AG04450 (cell line): Measurements from ENCODE around the gene OAF. TPM values are rescaled to one million over a fixed set of nuclear protein-coding genes. Genes with fewer than 3 reads are reported as not detected.

Source experiments
- CTCF ChIA-PET: fragments of 300-600, 350-600 bp; formaldehyde crosslinking; extraction: SDS; loops from one replicate; lab custom pipeline; 2022; ENCODE audit warnings: antibody characterized with exemption, inconsistent platforms; lab: Charles Lee
- POLR2A ChIA-PET: fragments of 350-600 bp; formaldehyde crosslinking; extraction: SDS; loops from one replicate; lab custom pipeline; 2021; ENCODE audit warnings: antibody characterized with exemption, inconsistent platforms; lab: Yijun Ruan, JAX
- DNase-seq: peaks from one replicate; pipeline ENCODE4 v3.0.0-alpha.2; 2011; ENCODE audit warnings: low read depth, low spot score
- H3K27ac ChIP-seq: one replicate; pipeline ENCODE4 v1.5.1; 2012; ENCODE audit warnings: low read depth, low read length, control low read depth
- H3K27me3 ChIP-seq: one replicate; pipeline ENCODE4 v1.6.0; 2012; ENCODE audit warnings: low read length; ENCODE audit not compliant: control insufficient read depth, insufficient read depth
- H3K4me3 ChIP-seq: 2 replicates; pipeline ENCODE4 v1.5.1; 2011; ENCODE audit warnings: mild to moderate bottlenecking, low read depth, low read length, control low read depth
- H3K9me3 ChIP-seq: 2 replicates; pipeline ENCODE4 v1.5.1; 2012; ENCODE audit warnings: low read length; ENCODE audit not compliant: control insufficient read depth, insufficient read depth
- CTCF ChIP-seq: IDR thresholded peaks from 2 replicates; pipeline ENCODE4 v1.5.1; 2011; ENCODE audit warnings: low read depth, low read length, control low read depth, inconsistent platforms
- polyA plus RNA-seq: library from polyadenylated mRNA; depleted of rRNA; stranded (reverse); fragments of >200 nt; gene quantifications from 2 replicates; pipeline ENCODE4 v1.2.3, GENCODE V29; 2011

The OAF gene
- polyA plus RNA-seq, 1 experiment: 26.6 TPM

DNA sequence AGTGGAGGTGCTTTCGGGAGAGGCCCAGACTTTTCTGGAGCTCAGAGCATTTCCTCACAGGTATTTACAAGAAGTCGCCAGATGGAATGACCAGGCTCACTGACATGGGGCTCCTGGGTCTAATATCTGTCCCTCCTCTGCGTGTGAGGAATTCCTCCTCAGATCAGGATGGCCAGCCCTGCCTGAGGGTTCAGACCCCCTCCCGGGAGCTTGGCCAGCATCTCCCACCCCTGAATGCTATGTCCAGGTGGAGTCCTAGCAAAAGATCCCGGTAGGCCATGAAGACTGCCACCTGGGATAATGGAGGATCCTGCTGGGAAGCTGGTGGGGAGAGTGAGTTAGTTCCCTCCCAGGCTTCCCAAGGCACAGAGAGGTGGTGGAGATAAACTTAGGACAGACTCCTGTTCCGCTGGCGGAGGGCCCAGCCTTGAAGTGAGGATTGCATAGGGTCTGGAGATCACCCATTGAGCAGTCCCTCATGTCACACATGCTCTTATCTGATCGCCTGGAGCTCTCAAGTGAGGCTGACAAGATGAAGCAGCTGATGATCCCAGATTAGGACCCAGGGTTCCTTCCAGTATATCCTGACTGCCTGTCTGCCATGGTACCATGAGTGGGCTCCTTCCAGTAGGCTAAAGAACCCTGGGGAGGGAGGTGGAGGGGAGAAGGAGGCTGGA lies 5.7 kb downstream of the OAF start:
- ChIA-PET CTCF (interaction anchor here (0.6 to 6.5 kb wide), 6 partner anchors 16 to 725 kb away, joined by 3 to 40 read pairs (median 4); no protein-coding TSS in a partner anchor), POLR2A (no interaction called here)
- TF ChIP-seq CTCF: no peak
- Histone ChIP-seq H3K9me3 (no peaks in the 10 kb centered on the region), H3K27me3 (no peaks in the 10 kb centered on the region), H3K4me3 (no peak overlapping the region), H3K27ac (no peak overlapping the region)
- no peak for DNase-seq

DNA sequence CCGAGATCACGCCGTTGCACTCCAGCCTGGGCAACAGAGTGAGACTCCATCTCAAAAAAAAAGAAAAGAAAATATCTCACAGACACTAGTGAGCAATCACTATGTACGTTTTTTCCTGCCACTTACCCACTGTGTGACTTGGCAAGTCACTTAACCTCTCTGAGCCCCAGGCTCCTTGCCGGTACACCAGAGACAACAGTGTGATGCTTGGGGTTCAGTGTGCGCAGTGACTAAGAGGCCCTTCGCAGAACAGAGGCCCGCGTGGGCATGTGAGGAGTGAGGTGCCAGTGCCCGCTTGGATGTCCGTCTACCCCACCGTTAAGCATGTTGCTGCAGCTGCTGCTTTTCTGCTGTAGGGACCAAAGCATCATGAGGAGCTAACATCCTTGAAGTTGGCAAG lies 6.7 kb downstream of the OAF start:
- no peak for DNase-seq
- ChIA-PET CTCF (interaction anchor here (6.5 kb wide), 1 partner anchor 47 kb away, joined by 40 read pairs; no protein-coding TSS in a partner anchor), POLR2A (no interaction called here)
- TF ChIP-seq CTCF: no peak
- Histone ChIP-seq H3K9me3 (no peaks in the 10 kb centered on the region), H3K27ac (no peak overlapping the region), H3K4me3 (no peak overlapping the region), H3K27me3 (no peaks in the 10 kb centered on the region)

DNA sequence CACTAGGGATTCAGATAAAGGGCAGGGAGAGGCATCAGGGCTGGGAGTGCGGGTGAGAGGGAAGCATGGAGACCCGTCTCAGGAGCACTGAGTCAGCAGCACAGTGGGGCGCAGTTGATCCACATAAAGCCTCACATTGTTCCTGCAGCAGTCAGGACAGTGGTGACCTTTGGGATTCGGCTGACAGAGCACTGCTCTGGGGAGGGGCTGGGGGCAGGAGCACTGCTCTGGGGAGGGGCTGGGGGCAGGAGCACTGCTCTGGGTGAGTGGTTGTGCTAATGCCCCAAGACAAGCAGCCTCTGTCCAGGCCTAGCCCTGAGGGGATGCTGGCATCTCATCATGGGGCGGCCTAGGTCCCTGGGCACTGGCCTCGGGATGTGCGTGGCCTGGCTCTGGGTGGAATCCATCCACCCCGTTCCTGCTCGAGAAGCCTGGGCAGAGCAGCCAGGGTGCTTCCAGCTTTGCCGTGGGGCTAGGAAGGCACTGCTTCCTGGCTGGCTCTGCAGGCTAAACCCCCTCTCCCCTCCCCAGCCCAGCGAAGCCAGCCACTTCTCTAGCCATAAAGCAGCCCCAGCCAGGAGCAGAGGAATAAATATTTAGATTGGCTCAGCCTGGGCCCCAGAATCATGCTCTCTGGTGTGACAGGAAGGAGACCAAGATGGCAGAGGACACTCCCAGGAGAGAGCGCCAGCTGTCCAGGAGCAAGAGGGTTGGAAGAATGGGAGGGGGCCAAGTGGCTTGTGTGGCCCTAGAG lies 7.3 kb downstream of the OAF start:
- POLR2A ChIA-PET: no interaction called here
- no peaks in the 10 kb centered on the region for H3K27me3 ChIP-seq
- H3K27ac ChIP-seq: no peak overlapping the region
- no peaks in the 10 kb centered on the region for H3K9me3 ChIP-seq
- no peak for TF ChIP-seq CTCF
- no peak for DNase-seq
- CTCF ChIA-PET: no interaction called here
- H3K4me3 ChIP-seq: no peak overlapping the region

GRCh38 chr11:120218695-120219033 lies 7.8 kb downstream of the OAF start:
- no peaks in the 10 kb centered on the region for H3K9me3 ChIP-seq
- no peak for DNase-seq
- no peak for TF ChIP-seq CTCF
- no peak overlapping the region for H3K27ac ChIP-seq
- H3K4me3 ChIP-seq: no peak overlapping the region
- no peaks in the 10 kb centered on the region for H3K27me3 ChIP-seq
- ChIA-PET POLR2A (no interaction called here), CTCF (no interaction called here)
